Sigmoid colon (tissue), 4 donors: Measurements from ENCODE around the gene BORCS6.

Source experiments
- EP300 ChIP-seq, 4 donors: sonication (generic); formaldehyde crosslinking; IDR thresholded peaks; one replicate each; pipeline ENCODE4 v1.6.1; 2017; ENCODE audit warnings: antibody characterized with exemption in 4 of 4
- POLR2A ChIP-seq, 2 donors: fragments of 450-650 bp; IDR thresholded peaks; one replicate each; pipeline ENCODE4 v1.6.1; 2016; ENCODE audit warnings: antibody characterized with exemption in 2 of 2, mild to moderate bottlenecking in 2 of 2, moderate library complexity in 2 of 2
- POLR2AphosphoS5 ChIP-seq, 4 donors: sonication (generic); formaldehyde crosslinking; IDR thresholded peaks; one replicate each; pipeline ENCODE4 v1.6.1; 2017; ENCODE audit warnings: antibody characterized with exemption in 4 of 4
- TF ChIP-seq, protein P1 (sequence below), 4 experiments: fragments of 450-650 bp in 3 of 4; fragments of 200-600 bp in 1 of 4; IDR thresholded peaks; one replicate each; pipeline ENCODE4 v1.5.1; 2016 to 2019; ENCODE audit warnings: antibody characterized with exemption in 4 of 4, mild to moderate bottlenecking in 3 of 4, moderate library complexity in 2 of 4

DNA sequence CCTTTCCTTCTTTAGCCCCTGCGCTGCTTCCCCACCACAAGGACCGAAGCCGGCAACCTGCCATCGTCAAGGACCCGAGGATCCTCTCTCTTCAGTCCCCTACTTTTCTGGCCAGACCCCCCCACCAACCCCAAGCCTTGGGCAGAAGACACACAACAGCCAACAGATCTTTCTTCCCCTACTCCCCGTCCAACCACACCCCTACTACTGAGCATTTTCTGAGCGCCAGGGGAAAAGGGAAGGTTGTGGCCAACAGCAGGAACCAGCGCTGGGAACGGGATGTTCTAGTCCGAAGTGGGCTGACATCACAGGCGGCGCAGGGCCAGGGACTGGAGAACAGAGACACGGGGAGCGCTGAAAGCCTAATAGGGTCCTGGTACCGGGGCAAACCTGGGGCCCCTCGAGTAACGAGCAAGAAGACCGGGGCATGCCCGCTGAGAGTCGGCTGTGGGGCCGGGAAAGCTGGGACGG lies 38.3 kb downstream of the BORCS6 start:
- TF ChIP-seq EP300 (IDR thresholded peaks at IDR 0.05) (peak; percentile 96 to 100 (median 100)), POLR2AphosphoS5 (IDR thresholded peaks at IDR 0.05) (peak; percentile 71 to 89 (median 80)), POLR2A (IDR thresholded peaks at IDR 0.05) (peak; percentile 67 to 74)
- TF ChIP-seq, protein P1, sequence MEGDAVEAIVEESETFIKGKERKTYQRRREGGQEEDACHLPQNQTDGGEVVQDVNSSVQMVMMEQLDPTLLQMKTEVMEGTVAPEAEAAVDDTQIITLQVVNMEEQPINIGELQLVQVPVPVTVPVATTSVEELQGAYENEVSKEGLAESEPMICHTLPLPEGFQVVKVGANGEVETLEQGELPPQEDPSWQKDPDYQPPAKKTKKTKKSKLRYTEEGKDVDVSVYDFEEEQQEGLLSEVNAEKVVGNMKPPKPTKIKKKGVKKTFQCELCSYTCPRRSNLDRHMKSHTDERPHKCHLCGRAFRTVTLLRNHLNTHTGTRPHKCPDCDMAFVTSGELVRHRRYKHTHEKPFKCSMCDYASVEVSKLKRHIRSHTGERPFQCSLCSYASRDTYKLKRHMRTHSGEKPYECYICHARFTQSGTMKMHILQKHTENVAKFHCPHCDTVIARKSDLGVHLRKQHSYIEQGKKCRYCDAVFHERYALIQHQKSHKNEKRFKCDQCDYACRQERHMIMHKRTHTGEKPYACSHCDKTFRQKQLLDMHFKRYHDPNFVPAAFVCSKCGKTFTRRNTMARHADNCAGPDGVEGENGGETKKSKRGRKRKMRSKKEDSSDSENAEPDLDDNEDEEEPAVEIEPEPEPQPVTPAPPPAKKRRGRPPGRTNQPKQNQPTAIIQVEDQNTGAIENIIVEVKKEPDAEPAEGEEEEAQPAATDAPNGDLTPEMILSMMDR (IDR thresholded peaks at IDR 0.05): no peak
